GM12873 (cell line): Measurements from ENCODE around the gene NDFIP2.

Source experiments
- CTCF ChIP-seq: IDR thresholded peaks from 2 replicates; pipeline ENCODE4 v1.5.1; 2012; ENCODE audit warnings: low read depth, mild to moderate bottlenecking, moderate library complexity, low read length, control low read depth; ENCODE audit not compliant: insufficient read depth; ENCODE audit errors: missing control alignments

Gene NDFIP2

GRCh38 chr13:79508224-79508961 is 27.4 kb downstream of the NDFIP2 start:
- TF ChIP-seq CTCF = no peak

- no peak for TF ChIP-seq CTCF
Observed at GRCh38 chr13:79511611-79512010, 30.7 kb downstream of the NDFIP2 start.

GRCh38 chr13:79512950-79513349 is 32.0 kb downstream of the NDFIP2 start:
- no peak for TF ChIP-seq CTCF

- no peak for TF ChIP-seq CTCF
Observed at GRCh38 chr13:79516595-79516994, 35.6 kb downstream of the NDFIP2 start.

- no peak for TF ChIP-seq CTCF
Observed at GRCh38 chr13:79519255-79519654, 38.3 kb downstream of the NDFIP2 start.

- no peak for TF ChIP-seq CTCF
Observed at GRCh38 chr13:79522583-79522982, 41.6 kb downstream of the NDFIP2 start.

- TF ChIP-seq CTCF = no peak
Observed at GRCh38 chr13:79525064-79525857, 44.3 kb downstream of the NDFIP2 start.
